SU-DHL-6 (cell line): ENCODE data around the gene PDCD4.

Experiments
- H2AFZ ChIP-seq: fragments of 200-600 bp; sonication (generic); 2 replicates; pipeline ENCODE4 v1.6.1; 2014; ENCODE audit warnings: low read depth, mild to moderate bottlenecking, moderate library complexity, mixed read lengths, antibody characterized with exemption, low read length; ENCODE audit not compliant: severe bottlenecking
- H3F3A ChIP-seq: fragments of 200-600 bp; shearing (Covaris generic); 2 replicates; pipeline ENCODE4 v1.6.0; 2016; ENCODE audit warnings: antibody characterized with exemption, mild to moderate bottlenecking; ENCODE audit not compliant: insufficient read depth
- H3K27ac ChIP-seq: fragments of 200-600 bp; sonication (generic); 2 replicates; pipeline ENCODE4 v1.5.1; 2016; ENCODE audit warnings: low read depth, mild to moderate bottlenecking, low read length, moderate library complexity, mixed read lengths
- H3K27me3 ChIP-seq: fragments of 200-600 bp; sonication (generic), shearing (Covaris generic); 2 replicates; pipeline ENCODE4 v1.6.0; 2014; ENCODE audit warnings: mild to moderate bottlenecking, low read length
- H3K36me3 ChIP-seq: fragments of 200-600 bp; sonication (generic); 2 replicates; pipeline ENCODE4 v1.6.1; 2014; ENCODE audit warnings: mild to moderate bottlenecking, low read length, mixed read lengths
- H3K4me2 ChIP-seq: fragments of 300-600, 200-600 bp; shearing (Covaris generic), sonication (generic); 2 replicates; pipeline ENCODE4 v1.6.0; 2014; ENCODE audit warnings: low read length, low read depth, mild to moderate bottlenecking; ENCODE audit not compliant: poor library complexity, severe bottlenecking
- H3K4me3 ChIP-seq: fragments of 200-600 bp; sonication (generic); 2 replicates; pipeline ENCODE4 v1.5.1; 2014; ENCODE audit warnings: antibody characterized with exemption, low read length, mild to moderate bottlenecking, mixed read lengths; ENCODE audit not compliant: insufficient read depth, poor library complexity, severe bottlenecking
- H3K79me2 ChIP-seq: fragments of 200-600 bp; sonication (generic); 2 replicates; pipeline ENCODE4 v1.6.1; 2014; ENCODE audit warnings: mild to moderate bottlenecking, low read length, moderate library complexity; ENCODE audit not compliant: insufficient read depth
- H3K9ac ChIP-seq: fragments of 200-600 bp; sonication (generic); 2 replicates; pipeline ENCODE4 v1.7.0; 2014; ENCODE audit warnings: mild to moderate bottlenecking, low read length
- H3K9me2 ChIP-seq: fragments of 200-600 bp; sonication (generic); replicated peaks from 2 replicates; pipeline ENCODE4 v1.6.1; 2014; ENCODE audit warnings: low read length; ENCODE audit not compliant: insufficient read depth
- H3K9me3 ChIP-seq: fragments of 200-600 bp; sonication (generic); 2 replicates; pipeline ENCODE4 v1.6.1; 2014; ENCODE audit warnings: low read length, mixed read lengths; ENCODE audit not compliant: insufficient read depth
- H4K20me1 ChIP-seq: fragments of 200-600 bp; sonication (generic); 2 replicates; pipeline ENCODE4 v1.6.1; 2014; ENCODE audit warnings: low read depth, mild to moderate bottlenecking, antibody characterized with exemption, low read length, moderate library complexity, mixed read lengths
- CTCF ChIP-seq: fragments of 200-600 bp; sonication (generic); IDR thresholded peaks from one replicate; pipeline ENCODE4 v1.5.1; 2017; ENCODE audit warnings: antibody characterized with exemption, mild to moderate bottlenecking, low read length, moderate library complexity; ENCODE audit not compliant: insufficient read depth, poor library complexity, severe bottlenecking
- EZH2phosphoT487 ChIP-seq: fragments of 200-600 bp; sonication (generic), shearing (Covaris generic); conservative IDR thresholded peaks from 2 replicates; pipeline ENCODE4 v1.6.1; 2018; ENCODE audit warnings: mild to moderate bottlenecking, antibody characterized with exemption, low read length, moderate library complexity, mixed read lengths

Gene PDCD4

GRCh38 chr10:110932505-110933180 lies 60.9 kb downstream of the PDCD4 start:
- TF ChIP-seq CTCF = no peak
- TF ChIP-seq EZH2phosphoT487 = no peak
- Histone ChIP-seq H3K9me2 (no peaks in the 10 kb centered on the region), H3K4me2 (no peak overlapping the region), H3K27me3 (no peaks in the 10 kb centered on the region), H2AFZ (no peak overlapping the region), H4K20me1 (peaks cover 72% of the 10 kb centered on the region), H3K4me3 (no peak overlapping the region), H3F3A (peaks cover 26% of the 10 kb centered on the region; the same call in 1 of the 2 replicates), H3K36me3 (peaks cover 10% of the 10 kb centered on the region; the same call in 1 of the 2 replicates), H3K9ac (no peak overlapping the region), H3K9me3 (no peaks in the 10 kb centered on the region), H3K79me2 (peaks cover 100% of the 10 kb centered on the region), H3K27ac (no peak overlapping the region)

- Histone ChIP-seq H3K9me3 (no peaks in the 10 kb centered on the region), H3F3A (peaks cover 5% of the 10 kb centered on the region; the same call in 1 of the 2 replicates), H3K4me2 (no peak overlapping the region), H3K36me3 (peaks cover 12% of the 10 kb centered on the region; the same call in 1 of the 2 replicates), H3K27me3 (no peaks in the 10 kb centered on the region), H3K27ac (no peak overlapping the region), H3K79me2 (peaks cover 100% of the 10 kb centered on the region), H3K4me3 (no peak overlapping the region), H4K20me1 (peaks cover 50% of the 10 kb centered on the region), H3K9ac (no peak overlapping the region), H2AFZ (no peak overlapping the region), H3K9me2 (no peaks in the 10 kb centered on the region)
- TF ChIP-seq CTCF (no peak), EZH2phosphoT487 (no peak)
Measured at GRCh38 chr10:110936757-110937156, 65.0 kb downstream of the PDCD4 start.

- Histone ChIP-seq H3K27me3 (no peaks in the 10 kb centered on the region), H3K79me2 (peaks cover 100% of the 10 kb centered on the region), H3K4me2 (no peak overlapping the region), H3K9me2 (no peaks in the 10 kb centered on the region), H3K36me3 (peaks cover 30% of the 10 kb centered on the region; the same call in 1 of the 2 replicates), H3K9ac (no peak overlapping the region), H3K27ac (no peak overlapping the region), H4K20me1 (peaks cover 34% of the 10 kb centered on the region), H3K9me3 (no peaks in the 10 kb centered on the region), H3F3A (0 out of 2 replicates have a peak, but pooled peaks cover 4% of the 10 kb centered on the region), H3K4me3 (no peak overlapping the region), H2AFZ (no peak overlapping the region)
- TF ChIP-seq CTCF = no peak
- no peak for TF ChIP-seq EZH2phosphoT487
Measured at GRCh38 chr10:110939419-110939818, 67.7 kb downstream of the PDCD4 start.
